Neural progenitor cell (in vitro differentiated cells): ENCODE measurements around the gene RNF10.

Experiments used
- CTCF ChIP-seq: fragments of 200-600 bp; sonication (generic); IDR thresholded peaks from 2 replicates; pipeline ENCODE4 v1.5.1; 2017; ENCODE audit warnings: antibody characterized with exemption, mild to moderate bottlenecking
- EZH2phosphoT487 ChIP-seq: fragments of 200-600 bp; sonication (generic); IDR thresholded peaks from 2 replicates; pipeline ENCODE4 v1.6.1; 2017; ENCODE audit warnings: antibody characterized with exemption

- TF ChIP-seq CTCF (no peak), EZH2phosphoT487 (no peak)
Measured at GRCh38 chr12:120537856-120538220, 3.7 kb downstream of the RNF10 start.
